ENCODE results near the gene IER2. TPM values are rescaled to one million over a fixed set of nuclear protein-coding genes. Genes with fewer than 3 reads are reported as not detected.

IER2 gene
- total and polyA plus RNA-seq, 9 of the 15 experiments (the other 6 are each of a cell fraction or from before 2014, with no cell fraction given): 4.5 to 205 (median 23.7) TPM

DNA sequence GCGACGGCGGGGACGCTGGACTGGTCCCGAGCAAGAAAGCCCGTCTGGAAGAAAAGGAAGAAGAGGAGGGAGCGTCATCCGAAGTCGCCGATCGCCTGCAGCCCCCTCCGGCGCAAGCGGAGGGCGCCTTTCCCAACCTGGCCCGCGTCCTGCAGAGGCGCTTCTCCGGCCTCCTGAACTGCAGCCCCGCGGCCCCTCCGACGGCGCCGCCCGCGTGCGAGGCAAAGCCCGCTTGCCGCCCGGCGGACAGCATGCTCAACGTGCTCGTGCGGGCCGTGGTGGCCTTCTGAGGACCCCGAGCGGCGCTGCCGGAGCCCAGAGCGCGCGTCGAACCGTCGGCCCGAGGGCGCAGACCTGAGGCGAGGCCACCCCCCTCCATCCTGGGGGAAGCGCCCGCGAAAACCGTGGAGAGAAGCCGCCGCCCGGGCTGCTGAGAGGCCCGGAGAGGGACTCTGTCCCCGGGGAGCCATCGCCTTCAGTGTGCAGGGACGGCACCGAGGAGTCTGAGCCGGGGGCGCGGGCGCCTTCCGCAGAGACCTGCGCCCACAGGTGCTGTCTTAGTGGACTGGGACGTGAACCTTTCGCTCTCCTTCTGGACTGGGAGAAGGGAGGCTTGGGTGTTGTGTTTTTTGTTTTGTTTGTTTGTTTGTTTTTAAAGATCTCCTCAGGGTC, 3.5 kb downstream of the IER2 start (continued):
- TF ChIP-seq, protein P1, sequence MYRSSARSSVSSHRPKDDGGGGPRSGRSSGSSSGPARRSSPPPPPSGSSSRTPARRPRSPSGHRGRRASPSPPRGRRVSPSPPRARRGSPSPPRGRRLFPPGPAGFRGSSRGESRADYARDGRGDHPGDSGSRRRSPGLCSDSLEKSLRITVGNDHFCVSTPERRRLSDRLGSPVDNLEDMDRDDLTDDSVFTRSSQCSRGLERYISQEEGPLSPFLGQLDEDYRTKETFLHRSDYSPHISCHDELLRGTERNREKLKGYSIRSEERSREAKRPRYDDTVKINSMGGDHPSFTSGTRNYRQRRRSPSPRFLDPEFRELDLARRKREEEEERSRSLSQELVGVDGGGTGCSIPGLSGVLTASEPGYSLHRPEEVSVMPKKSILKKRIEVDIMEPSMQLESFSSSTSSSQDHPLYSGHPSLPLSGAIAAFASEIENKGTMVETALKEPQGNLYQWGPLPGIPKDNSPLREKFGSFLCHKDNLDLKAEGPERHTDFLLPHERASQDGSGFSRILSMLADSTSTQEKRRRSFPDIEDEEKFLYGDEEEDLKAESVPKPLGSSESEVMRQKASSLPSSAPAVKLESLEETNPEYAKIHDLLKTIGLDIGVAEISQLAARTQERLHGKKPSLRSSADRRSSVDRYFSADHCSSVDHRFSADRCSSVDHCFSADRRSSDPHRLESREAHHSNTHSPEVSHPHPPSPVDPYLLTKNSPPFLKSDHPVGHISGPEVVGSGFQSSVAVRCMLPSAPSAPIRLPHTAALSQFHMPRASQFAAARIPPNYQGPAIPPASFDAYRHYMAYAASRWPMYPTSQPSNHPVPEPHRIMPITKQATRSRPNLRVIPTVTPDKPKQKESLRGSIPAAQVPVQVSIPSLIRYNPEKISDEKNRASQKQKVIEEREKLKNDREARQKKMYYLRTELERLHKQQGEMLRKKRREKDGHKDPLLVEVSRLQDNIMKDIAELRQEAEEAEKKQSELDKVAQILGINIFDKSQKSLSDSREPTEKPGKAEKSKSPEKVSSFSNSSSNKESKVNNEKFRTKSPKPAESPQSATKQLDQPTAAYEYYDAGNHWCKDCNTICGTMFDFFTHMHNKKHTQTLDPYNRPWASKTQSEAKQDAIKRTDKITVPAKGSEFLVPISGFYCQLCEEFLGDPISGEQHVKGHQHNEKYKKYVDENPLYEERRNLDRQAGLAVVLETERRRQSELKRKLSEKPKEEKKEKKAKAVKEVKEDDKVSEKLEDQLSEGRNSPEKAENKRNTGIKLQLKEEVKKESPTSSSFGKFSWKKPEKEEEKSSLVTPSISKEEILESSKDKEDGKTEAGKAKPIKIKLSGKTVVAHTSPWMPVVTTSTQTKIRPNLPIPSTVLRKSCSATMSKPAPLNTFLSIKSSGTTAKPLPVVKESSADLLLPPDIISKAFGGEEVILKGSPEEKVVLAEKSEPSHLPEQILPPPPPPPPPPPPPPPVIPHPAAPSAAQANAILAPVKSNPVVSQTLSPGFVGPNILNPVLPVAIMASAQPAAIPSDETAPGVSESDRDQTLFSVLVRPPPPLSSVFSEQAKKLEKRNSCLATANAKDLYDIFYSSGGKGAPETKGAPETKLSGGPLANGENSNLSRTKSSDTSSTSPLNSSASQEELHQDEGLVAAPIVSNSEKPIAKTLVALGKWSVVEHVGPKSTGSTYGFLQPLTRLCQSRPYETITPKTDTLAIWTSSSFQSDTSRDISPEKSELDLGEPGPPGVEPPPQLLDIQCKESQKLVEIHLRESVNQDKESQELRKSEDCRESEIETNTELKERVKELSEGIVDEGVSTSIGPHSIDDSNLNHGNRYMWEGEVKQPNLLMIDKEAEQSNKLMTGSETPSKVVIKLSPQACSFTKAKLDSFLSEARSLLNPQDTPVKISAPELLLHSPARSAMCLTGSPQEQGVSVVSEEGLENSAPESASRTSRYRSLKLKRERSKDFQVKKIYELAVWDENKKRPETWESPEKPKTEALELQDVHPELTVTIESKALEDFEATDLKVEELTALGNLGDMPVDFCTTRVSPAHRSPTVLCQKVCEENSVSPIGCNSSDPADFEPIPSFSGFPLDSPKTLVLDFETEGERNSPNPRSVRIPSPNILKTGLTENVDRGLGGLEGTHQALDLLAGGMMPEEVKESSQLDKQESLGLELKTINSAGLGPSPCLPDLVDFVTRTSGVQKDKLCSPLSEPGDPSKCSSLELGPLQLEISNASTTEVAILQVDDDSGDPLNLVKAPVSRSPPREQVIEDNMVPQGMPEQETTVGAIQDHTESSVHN (IDR thresholded peaks at IDR 0.05; ENCODE audit: borderline replicate concordance in 1 of 2, low read depth in 1 of 2): no peak
- TF ChIP-seq RUNX1 (IDR thresholded peaks at IDR 0.05; ENCODE audit: low read depth) (no peak), HDAC6 (IDR thresholded peaks at IDR 0.05; ENCODE audit: low read depth, low read length) (no peak), POLR2AphosphoS5 (IDR thresholded peaks at IDR 0.05; ENCODE audit: control insufficient read depth, insufficient read depth, low read depth, low read length) (no peak), RBM25 (IDR thresholded peaks at IDR 0.05; ENCODE audit: low read depth, low read length, severe bottlenecking) (no peak), ZKSCAN3 (CRISPR knock-in tag; IDR thresholded peaks at IDR 0.05) (no peak), ILF3 (IDR thresholded peaks at IDR 0.05; ENCODE audit: borderline replicate concordance) (no peak), KDM5B (IDR thresholded peaks at IDR 0.05; ENCODE audit: insufficient replicate concordance, low read depth, low read length) (no peak), KAT2B (IDR thresholded peaks at IDR 0.05; ENCODE audit: low read depth, low read length) (no peak), ZNF316 (IDR thresholded peaks at IDR 0.05) (no peak), SP2 (IDR thresholded peaks at IDR 0.05; ENCODE audit: extremely low read depth, low read depth, low read length, poor library complexity, severe bottlenecking) (no peak), ZNF584 (CRISPR knock-in tag; IDR thresholded peaks at IDR 0.05; ENCODE audit: low read depth) (no peak), RNF2 (IDR thresholded peaks at IDR 0.05) (no peak), SAFB (IDR thresholded peaks at IDR 0.05; ENCODE audit: borderline replicate concordance, low read depth, low read length) (peak; percentile 79)
- TF ChIP-seq, protein P2, sequence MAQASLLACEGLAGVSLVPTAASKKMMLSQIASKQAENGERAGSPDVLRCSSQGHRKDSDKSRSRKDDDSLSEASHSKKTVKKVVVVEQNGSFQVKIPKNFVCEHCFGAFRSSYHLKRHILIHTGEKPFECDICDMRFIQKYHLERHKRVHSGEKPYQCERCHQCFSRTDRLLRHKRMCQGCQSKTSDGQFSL (CRISPR knock-in tag; IDR thresholded peaks at IDR 0.05): no peak; the same call in 1 of the 2 replicates
- TF ChIP-seq, protein P2 (tag; IDR thresholded peaks at IDR 0.05): no peak
- TF ChIP-seq, protein P3, sequence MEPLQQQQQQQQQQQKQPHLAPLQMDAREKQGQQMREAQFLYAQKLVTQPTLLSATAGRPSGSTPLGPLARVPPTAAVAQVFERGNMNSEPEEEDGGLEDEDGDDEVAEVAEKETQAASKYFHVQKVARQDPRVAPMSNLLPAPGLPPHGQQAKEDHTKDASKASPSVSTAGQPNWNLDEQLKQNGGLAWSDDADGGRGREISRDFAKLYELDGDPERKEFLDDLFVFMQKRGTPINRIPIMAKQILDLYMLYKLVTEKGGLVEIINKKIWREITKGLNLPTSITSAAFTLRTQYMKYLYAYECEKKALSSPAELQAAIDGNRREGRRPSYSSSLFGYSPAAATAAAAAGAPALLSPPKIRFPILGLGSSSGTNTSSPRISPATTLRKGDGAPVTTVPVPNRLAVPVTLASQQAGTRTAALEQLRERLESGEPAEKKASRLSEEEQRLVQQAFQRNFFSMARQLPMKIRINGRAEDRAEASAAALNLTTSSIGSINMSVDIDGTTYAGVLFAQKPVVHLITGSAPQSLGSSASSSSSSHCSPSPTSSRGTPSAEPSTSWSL (CRISPR knock-in tag; IDR thresholded peaks at IDR 0.05; ENCODE audit: borderline replicate concordance): no peak
